Fibroblast of pulmonary artery (primary cell): ENCODE measurements around the gene VSIG4.

Source experiments
- DNase-seq: peaks from one replicate; pipeline ENCODE4 v3.0.0-alpha.2; 2010; ENCODE audit warnings: low read depth
- H3K4me3 ChIP-seq: replicated peaks from 2 replicates; pipeline ENCODE4 v1.5.1; 2011; ENCODE audit warnings: low read depth, mild to moderate bottlenecking, control low read depth, low read length, moderate library complexity
- TF ChIP-seq, protein P1 (sequence below): IDR thresholded peaks from 2 replicates; pipeline ENCODE4 v1.5.1; 2011; ENCODE audit warnings: mild to moderate bottlenecking, control low read depth, low read length, inconsistent platforms; ENCODE audit errors: missing control alignments

The VSIG4 gene

GRCh38 chrX:66009231-66009845, 30.5 kb downstream of the VSIG4 start:
- no peak for DNase-seq
- H3K4me3 ChIP-seq, result no peak overlapping the region
- TF ChIP-seq, protein P1, sequence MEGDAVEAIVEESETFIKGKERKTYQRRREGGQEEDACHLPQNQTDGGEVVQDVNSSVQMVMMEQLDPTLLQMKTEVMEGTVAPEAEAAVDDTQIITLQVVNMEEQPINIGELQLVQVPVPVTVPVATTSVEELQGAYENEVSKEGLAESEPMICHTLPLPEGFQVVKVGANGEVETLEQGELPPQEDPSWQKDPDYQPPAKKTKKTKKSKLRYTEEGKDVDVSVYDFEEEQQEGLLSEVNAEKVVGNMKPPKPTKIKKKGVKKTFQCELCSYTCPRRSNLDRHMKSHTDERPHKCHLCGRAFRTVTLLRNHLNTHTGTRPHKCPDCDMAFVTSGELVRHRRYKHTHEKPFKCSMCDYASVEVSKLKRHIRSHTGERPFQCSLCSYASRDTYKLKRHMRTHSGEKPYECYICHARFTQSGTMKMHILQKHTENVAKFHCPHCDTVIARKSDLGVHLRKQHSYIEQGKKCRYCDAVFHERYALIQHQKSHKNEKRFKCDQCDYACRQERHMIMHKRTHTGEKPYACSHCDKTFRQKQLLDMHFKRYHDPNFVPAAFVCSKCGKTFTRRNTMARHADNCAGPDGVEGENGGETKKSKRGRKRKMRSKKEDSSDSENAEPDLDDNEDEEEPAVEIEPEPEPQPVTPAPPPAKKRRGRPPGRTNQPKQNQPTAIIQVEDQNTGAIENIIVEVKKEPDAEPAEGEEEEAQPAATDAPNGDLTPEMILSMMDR, result no peak

- H3K4me3 ChIP-seq, result no peak overlapping the region
- no peak for DNase-seq
- TF ChIP-seq, protein P1, result no peak
These were observed 31.4 kb downstream of the VSIG4 start for GRCh38 chrX:66008328-66008970.

DNA sequence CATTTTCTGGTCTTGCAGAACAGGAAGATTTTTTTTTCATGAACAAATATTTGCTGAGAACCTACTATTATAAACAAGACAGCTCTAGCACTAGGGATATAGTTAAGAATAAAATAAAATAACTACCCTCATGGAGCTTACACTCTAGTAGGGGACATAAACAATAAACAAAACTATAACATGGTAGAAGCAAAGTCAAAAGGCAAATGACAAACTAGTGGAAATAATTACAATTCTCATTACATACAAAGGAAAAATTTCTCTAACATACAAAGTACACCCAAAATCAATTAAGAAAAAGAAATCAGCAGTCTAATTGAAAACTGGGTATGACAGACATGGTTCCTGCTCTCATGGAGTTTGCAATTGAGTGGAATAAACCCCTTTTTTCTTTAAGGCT, 32.0 kb downstream of the VSIG4 start:
- no peak overlapping the region for H3K4me3 ChIP-seq
- TF ChIP-seq, protein P1, result no peak
- DNase-seq, result no peak

GRCh38 chrX:66005830-66006449, 33.9 kb downstream of the VSIG4 start:
- no peak overlapping the region for H3K4me3 ChIP-seq
- no peak for DNase-seq

GRCh38 chrX:66004928-66005829, 34.7 kb downstream of the VSIG4 start:
- DNase-seq, result no peak
- TF ChIP-seq, protein P1, result no peak
- H3K4me3 ChIP-seq, result no peak overlapping the region

More at GRCh38 chrX:66005830-66006449, 33.9 kb downstream of the VSIG4 start:
- TF ChIP-seq, protein P1, result no peak

DNA sequence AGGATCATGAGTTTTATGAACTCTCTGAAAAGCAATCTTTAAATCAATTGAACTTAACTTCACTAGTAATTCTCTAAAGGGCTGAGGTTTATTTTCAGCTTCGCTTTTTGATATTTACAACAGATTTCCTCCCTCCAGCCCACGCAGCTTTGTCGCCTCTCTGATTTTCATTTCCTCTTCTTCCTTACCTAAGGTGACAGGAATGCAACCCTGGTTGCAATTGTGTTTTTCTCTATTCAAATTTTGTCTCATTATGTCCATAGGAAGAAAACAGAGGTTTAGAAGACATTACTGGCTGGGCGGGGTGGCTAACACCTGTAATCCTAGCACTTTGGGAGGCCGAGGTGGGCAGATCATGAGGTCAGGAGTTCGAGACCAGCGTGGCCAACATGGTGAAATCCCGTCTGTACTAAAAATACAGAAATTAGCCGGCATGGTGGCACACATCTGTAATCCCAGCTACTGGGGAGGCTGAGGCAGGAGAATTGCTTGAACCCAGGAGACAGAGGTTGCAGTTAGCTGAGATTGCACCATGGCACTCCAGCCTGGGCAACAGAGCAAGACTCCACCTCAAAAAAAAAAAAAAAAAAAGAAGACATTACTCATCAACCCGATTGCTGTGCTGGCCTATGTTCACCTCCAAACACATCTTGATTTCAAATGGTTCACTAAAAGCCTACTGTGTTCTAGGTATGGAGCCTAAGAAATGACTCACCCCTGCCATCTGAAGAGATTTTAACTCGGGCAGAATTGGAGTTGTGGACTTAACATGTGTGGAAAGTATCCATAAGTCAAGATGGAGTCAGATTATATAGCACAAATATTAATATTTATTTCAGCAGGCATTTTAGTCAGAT, 36.8 kb downstream of the VSIG4 start:
- H3K4me3 ChIP-seq, result no peak overlapping the region
- TF ChIP-seq, protein P1, result no peak
- DNase-seq, result no peak
